Measurements from ENCODE around the gene AKR1E2.

AKR1E2 gene

GRCh38 chr10:4824791-4825310, 1.2 kb upstream of the AKR1E2 start:
- no peaks in the 10 kb centered on the region for H3K36me3 ChIP-seq (ENCODE audit: insufficient read depth)
- no peak overlapping the region for H3K4me3 ChIP-seq (IDR thresholded peaks at IDR 0.05; ENCODE audit: insufficient read depth, low read depth, low read length)
- no peaks in the 10 kb centered on the region for H3K79me2 ChIP-seq (ENCODE audit: insufficient read depth, low read depth)
- no peak overlapping the region for H3K9ac ChIP-seq
- no peak for TF ChIP-seq CTCF (conservative IDR thresholded peaks at IDR 0.05; ENCODE audit: low read depth, low read length)
- no peak overlapping the region for H3K27ac ChIP-seq
- no peaks in the 10 kb centered on the region for H3K4me1 ChIP-seq (ENCODE audit: low read depth, poor library complexity, severe bottlenecking)
- no peaks in the 10 kb centered on the region for H3K27me3 ChIP-seq (ENCODE audit: insufficient read depth, low read depth)
- no peak overlapping the region for H2AFZ ChIP-seq (ENCODE audit: low read depth)
- H3K4me2 ChIP-seq: no peak overlapping the region
- H4K20me1 ChIP-seq (ENCODE audit: insufficient read depth): no peaks in the 10 kb centered on the region

GRCh38 chr10:4825456-4825867, 545 bp upstream of the AKR1E2 start:
- Histone ChIP-seq H4K20me1 (ENCODE audit: insufficient read depth) (no peaks in the 10 kb centered on the region), H3K36me3 (ENCODE audit: insufficient read depth) (no peaks in the 10 kb centered on the region), H2AFZ (ENCODE audit: low read depth) (no peak overlapping the region), H3K27ac (no peak overlapping the region), H3K4me2 (no peak overlapping the region), H3K4me1 (ENCODE audit: low read depth, poor library complexity, severe bottlenecking) (no peaks in the 10 kb centered on the region), H3K9ac (no peak overlapping the region), H3K27me3 (ENCODE audit: insufficient read depth, low read depth) (no peaks in the 10 kb centered on the region), H3K4me3 (IDR thresholded peaks at IDR 0.05; ENCODE audit: insufficient read depth, low read depth, low read length) (no peak overlapping the region), H3K79me2 (ENCODE audit: insufficient read depth, low read depth) (no peaks in the 10 kb centered on the region)
- TF ChIP-seq CTCF (conservative IDR thresholded peaks at IDR 0.05; ENCODE audit: low read depth, low read length): no peak

GRCh38 chr10:4826792-4827324, 851 bp downstream of the AKR1E2 start:
- H3K79me2 ChIP-seq (ENCODE audit: insufficient read depth, low read depth): no peaks in the 10 kb centered on the region
- no peaks in the 10 kb centered on the region for H3K4me1 ChIP-seq (ENCODE audit: low read depth, poor library complexity, severe bottlenecking)
- no peaks in the 10 kb centered on the region for H3K36me3 ChIP-seq (ENCODE audit: insufficient read depth)
- H3K4me2 ChIP-seq: no peak overlapping the region
- H3K27ac ChIP-seq: no peak overlapping the region
- no peaks in the 10 kb centered on the region for H3K27me3 ChIP-seq (ENCODE audit: insufficient read depth, low read depth)
- H3K4me3 ChIP-seq (IDR thresholded peaks at IDR 0.05; ENCODE audit: insufficient read depth, low read depth, low read length): no peak overlapping the region
- no peak overlapping the region for H3K9ac ChIP-seq
- TF ChIP-seq CTCF (conservative IDR thresholded peaks at IDR 0.05; ENCODE audit: low read depth, low read length): no peak
- H4K20me1 ChIP-seq (ENCODE audit: insufficient read depth): no peaks in the 10 kb centered on the region
- H2AFZ ChIP-seq (ENCODE audit: low read depth): no peak overlapping the region

GRCh38 chr10:4828005-4828404, 2.0 kb downstream of the AKR1E2 start:
- no peak for TF ChIP-seq CTCF (conservative IDR thresholded peaks at IDR 0.05; ENCODE audit: low read depth, low read length)
- H3K27me3 ChIP-seq (ENCODE audit: insufficient read depth, low read depth): no peaks in the 10 kb centered on the region
- H3K4me1 ChIP-seq (ENCODE audit: low read depth, poor library complexity, severe bottlenecking): no peaks in the 10 kb centered on the region
- no peaks in the 10 kb centered on the region for H4K20me1 ChIP-seq (ENCODE audit: insufficient read depth)
- H3K79me2 ChIP-seq (ENCODE audit: insufficient read depth, low read depth): no peaks in the 10 kb centered on the region
- H2AFZ ChIP-seq (ENCODE audit: low read depth): no peak overlapping the region
- no peak overlapping the region for H3K9ac ChIP-seq
- no peaks in the 10 kb centered on the region for H3K36me3 ChIP-seq (ENCODE audit: insufficient read depth)
- H3K27ac ChIP-seq: no peak overlapping the region
- H3K4me2 ChIP-seq: no peak overlapping the region
- H3K4me3 ChIP-seq (IDR thresholded peaks at IDR 0.05; ENCODE audit: insufficient read depth, low read depth, low read length): no peak overlapping the region
